ENCODE measurements around the gene CKMT1A.
"Not testable (repeated sequence)": the region's sequence is repeated elsewhere in the genome, so short reads cannot be mapped to it uniquely, and the experiment has no call there.

GRCh38 chr15:43692679-43693078 lies 980 bp upstream of the CKMT1A start:
- not testable (repeated sequence) for TF ChIP-seq CTCF (IDR thresholded peaks at IDR 0.05; ENCODE audit: poor library complexity, severe bottlenecking); POLR2AphosphoS5 (IDR thresholded peaks at IDR 0.05); REST (IDR thresholded peaks at IDR 0.05; ENCODE audit: borderline replicate concordance); EZH2 (IDR thresholded peaks at IDR 0.05; ENCODE audit: borderline replicate concordance, insufficient read depth, low read length, poor library complexity, severe bottlenecking)

All from neural cell (in vitro differentiated cells).